Lower leg skin (tissue), 3 donors: ENCODE results near the gene MUC3A.
"Not testable (repeated sequence)": the region's sequence is repeated elsewhere in the genome, so short reads cannot be mapped to it uniquely, and the experiment has no call there.

Experiments used
- POLR2A ChIP-seq, 2 donors: fragments of 450-650 bp; IDR thresholded peaks; one replicate each; pipeline ENCODE4 v1.6.1; 2016 to 2017; ENCODE audit warnings: antibody characterized with exemption in 2 of 2, mild to moderate bottlenecking in 1 of 2, moderate library complexity in 1 of 2
- TF ChIP-seq, protein P1 (sequence below), 3 donors: fragments of 450-650 bp; IDR thresholded peaks; one replicate each; pipeline ENCODE4 v1.5.1; 2016; ENCODE audit warnings: antibody characterized with exemption in 3 of 3, mild to moderate bottlenecking in 3 of 3, moderate library complexity in 2 of 3

DNA sequence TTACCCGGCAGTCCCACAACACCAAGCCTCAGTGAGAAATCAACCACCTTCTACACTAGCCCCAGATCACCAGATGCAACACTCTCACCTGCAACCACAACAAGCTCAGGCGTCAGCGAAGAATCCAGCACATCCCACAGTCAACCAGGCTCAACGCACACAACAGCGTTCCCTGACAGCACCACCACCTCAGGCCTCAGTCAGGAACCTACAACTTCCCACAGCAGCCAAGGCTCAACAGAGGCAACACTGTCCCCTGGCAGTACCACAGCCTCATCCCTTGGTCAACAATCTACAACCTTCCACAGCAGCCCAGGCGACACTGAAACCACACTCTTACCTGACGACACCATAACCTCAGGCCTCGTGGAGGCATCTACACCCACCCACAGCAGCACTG lies 53.0 kb downstream of the MUC3A start:
- TF ChIP-seq, protein P1, sequence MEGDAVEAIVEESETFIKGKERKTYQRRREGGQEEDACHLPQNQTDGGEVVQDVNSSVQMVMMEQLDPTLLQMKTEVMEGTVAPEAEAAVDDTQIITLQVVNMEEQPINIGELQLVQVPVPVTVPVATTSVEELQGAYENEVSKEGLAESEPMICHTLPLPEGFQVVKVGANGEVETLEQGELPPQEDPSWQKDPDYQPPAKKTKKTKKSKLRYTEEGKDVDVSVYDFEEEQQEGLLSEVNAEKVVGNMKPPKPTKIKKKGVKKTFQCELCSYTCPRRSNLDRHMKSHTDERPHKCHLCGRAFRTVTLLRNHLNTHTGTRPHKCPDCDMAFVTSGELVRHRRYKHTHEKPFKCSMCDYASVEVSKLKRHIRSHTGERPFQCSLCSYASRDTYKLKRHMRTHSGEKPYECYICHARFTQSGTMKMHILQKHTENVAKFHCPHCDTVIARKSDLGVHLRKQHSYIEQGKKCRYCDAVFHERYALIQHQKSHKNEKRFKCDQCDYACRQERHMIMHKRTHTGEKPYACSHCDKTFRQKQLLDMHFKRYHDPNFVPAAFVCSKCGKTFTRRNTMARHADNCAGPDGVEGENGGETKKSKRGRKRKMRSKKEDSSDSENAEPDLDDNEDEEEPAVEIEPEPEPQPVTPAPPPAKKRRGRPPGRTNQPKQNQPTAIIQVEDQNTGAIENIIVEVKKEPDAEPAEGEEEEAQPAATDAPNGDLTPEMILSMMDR (IDR thresholded peaks at IDR 0.05), result not testable (repeated sequence)
- not testable (repeated sequence) for TF ChIP-seq POLR2A (IDR thresholded peaks at IDR 0.05)
